GM19193 (cell line): Measurements from ENCODE around the gene CDC14A.

ENCODE experiments used
- POLR2A ChIP-seq: IDR thresholded peaks from 4 replicates; pipeline ENCODE4 v1.6.1; 2011; ENCODE audit not compliant: insufficient read depth, insufficient read length; ENCODE audit errors: extremely low read depth

The CDC14A gene

GRCh38 chr1:100387657-100388350 lies 35.5 kb downstream of the CDC14A start:
- TF ChIP-seq POLR2A, result no peak

DNA sequence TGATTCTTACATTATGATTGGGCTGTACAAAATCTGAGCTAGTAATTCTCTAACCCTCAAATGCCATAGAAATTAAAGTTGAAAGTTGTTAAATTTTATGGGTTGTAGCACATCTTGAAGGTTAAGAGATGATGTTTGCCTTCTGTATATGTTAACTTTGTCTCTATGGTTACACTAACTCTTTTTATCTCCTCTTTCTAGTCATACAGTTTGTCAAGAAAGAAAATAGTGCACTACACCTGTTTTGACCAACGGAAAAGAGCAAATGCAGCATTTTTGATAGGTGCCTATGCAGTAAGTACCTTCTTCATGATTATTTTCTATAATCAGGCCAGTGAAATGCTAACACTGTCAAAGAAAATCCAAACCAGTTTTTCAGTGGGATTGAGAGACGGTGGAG lies 38.2 kb downstream of the CDC14A start:
- no peak for TF ChIP-seq POLR2A

DNA sequence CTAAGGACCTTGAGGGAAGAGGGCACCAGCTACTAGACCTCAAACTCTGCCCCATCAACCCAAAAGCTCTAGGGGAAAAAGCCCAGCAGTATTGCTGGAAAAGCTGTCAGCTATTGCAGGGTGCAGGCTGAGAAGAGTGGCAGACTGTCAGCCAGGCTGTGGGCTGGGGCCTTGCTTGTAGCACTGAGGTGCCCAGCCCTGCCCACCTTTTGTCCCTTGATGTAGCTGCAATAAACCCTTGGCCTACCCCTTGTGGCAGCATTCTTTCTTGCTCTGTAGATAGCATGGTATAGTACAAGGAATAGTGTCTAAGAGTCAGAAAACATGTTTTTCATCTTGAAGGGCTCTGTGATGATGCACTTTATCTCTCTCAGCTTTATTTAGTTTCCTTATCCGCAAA lies 39.4 kb downstream of the CDC14A start:
- no peak for TF ChIP-seq POLR2A

DNA sequence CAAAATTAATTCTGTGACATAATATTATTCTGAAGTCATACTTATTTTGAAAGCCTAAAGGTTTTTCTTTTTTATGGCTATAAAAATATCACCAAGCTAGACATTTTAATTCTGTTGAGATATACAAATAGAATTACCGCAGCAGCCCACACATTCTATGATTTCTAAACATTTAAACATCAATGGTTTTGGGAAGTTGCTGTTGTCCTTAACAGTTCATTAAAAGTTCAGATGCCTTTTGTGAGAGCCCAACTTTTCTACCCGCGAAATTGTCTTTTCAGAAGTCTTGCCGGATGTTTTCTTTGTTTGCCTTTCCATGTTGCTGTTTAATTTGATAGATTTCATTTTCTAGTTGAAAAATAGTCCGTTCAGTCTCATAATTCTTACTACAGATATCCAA lies 40.5 kb downstream of the CDC14A start:
- no peak for TF ChIP-seq POLR2A

- TF ChIP-seq POLR2A, result no peak
Measured at GRCh38 chr1:100394285-100394684, 42.0 kb downstream of the CDC14A start.

GRCh38 chr1:100395913-100396312 lies 43.6 kb downstream of the CDC14A start:
- TF ChIP-seq POLR2A, result no peak

DNA sequence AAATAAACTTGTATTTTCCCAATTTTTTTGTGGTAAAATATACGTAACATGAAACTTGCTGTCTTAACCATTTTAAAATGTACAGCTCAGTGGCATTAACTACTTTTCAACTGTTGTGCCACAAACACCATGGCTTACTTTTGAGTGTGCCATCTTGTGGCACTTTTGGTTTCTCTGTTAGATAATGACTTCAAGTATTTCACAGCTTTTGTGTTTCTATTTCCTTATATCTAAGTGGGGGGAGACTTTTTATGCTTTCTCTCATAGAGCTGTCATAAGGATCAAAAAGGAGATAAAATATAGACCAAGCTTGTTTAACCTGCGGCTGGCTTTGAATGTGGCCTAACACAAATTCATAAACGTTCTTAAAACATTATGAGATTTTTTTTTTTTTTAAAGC lies 44.3 kb downstream of the CDC14A start:
- no peak for TF ChIP-seq POLR2A

DNA sequence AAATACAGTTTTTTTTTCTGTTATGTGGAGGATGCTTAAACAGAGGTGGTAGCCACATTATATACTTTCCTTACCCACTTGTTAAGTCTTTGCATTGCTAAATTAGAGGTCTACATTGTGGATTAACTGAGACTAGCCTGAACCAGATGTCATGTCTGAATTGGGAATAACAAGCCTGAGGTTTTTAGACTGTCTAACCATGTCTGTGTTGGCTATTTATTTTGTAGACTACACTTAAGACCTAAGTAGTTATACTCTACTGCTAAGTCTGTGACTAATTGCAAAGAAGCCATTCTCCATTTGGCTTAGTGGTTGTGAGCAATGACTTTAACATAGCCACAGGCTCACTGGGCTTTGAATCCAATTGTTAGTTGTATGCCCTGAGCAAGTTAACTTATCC lies 45.4 kb downstream of the CDC14A start:
- TF ChIP-seq POLR2A, result no peak

DNA sequence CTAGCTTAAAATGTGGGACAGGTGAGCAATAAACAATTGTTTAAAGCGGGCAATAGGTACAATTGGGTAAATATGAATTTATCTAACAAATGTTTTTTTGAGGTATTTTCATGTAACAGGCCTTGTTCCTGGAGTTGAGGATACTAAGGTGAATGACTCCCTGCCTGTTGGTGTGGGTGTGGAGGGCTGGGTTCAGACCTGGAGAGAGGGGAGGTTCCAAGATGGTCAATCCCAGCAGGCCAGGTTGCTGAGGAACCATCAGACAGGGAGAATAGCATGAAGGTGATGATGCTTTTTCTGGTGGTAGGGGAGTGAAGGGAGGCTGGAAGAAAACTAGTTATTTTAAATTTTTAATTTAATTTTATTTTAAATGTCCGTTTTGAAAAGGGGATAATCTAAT lies 46.3 kb downstream of the CDC14A start:
- TF ChIP-seq POLR2A, result no peak

DNA sequence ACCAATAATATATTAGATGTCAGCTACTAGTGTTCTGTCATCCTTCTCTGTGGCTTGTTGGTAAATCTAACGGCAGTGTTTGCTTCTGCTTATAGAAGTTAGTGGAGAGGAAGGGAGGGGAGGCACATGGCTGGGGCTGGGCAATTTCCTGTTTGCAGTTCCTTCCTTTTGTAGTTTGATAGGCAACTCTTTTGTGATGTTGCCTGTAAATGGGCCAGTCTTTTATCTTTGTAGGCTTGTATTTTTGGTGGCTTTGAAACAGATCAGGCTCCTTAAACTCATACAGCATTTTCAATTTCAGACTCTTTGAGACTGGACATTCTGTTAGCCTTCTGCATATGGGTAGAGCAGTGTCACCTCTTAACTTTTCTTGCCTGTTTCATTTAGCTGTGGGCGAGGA lies 48.1 kb downstream of the CDC14A start:
- TF ChIP-seq POLR2A, result no peak

DNA sequence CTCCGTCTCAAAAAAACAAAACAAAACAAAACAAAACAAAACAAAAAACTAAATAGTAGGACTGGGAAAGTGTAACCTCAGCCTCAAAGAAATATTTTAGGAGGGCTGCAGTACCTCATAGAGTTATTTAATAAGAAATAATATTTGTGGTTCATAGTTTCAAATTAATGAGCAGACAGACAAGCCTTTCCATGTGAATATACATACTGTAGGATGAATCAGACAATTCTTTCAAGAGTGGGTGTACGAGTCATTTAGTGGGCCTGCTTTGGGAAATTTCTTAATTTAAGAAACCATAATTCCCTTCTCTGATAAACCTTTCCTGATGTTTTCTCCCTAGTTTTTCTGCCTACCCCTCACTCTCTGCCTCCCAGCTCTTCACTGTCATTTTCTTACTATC lies 52.5 kb downstream of the CDC14A start:
- no peak for TF ChIP-seq POLR2A

- no peak for TF ChIP-seq POLR2A
Measured at GRCh38 chr1:100411019-100411418, 58.7 kb downstream of the CDC14A start.

GRCh38 chr1:100411574-100411973 lies 59.3 kb downstream of the CDC14A start:
- no peak for TF ChIP-seq POLR2A

GRCh38 chr1:100413035-100413434 lies 60.7 kb downstream of the CDC14A start:
- TF ChIP-seq POLR2A, result no peak

DNA sequence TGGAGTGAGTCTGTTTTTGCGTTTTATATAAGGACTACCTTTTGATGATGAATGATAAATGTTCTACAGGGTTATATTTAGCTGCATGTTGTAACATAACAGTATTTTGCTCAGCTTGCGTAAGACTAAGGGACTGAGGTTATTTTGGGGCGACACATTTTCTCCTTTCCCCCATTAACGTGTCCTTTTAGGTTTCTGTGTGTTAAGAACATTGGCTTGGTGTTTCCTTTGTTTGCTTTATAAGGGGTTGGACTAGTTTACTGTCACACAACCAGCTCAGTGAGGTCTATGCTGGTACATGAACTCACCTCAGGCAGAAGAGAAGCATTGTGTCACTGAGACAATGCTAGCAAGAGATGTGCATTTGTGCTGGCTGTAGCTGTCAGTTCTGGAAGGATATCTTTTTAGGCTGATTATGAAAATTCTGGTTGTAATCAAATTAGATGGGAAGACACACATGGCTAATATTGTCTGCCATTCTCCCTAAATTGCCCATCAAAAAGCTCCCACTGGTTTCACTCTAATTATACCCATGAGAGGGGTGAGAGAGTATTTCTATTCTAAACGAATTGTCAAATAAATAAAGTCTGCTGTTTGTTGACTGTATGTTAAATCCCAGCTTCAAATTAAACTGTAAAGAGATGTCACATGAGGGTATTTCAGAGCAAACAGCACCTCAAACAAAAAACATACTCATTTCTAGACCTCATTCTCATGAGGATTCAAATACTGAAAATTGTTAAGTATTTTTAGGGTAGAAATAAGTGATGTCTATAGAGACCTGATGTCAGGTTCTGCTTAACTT lies 62.6 kb downstream of the CDC14A start:
- no peak for TF ChIP-seq POLR2A

DNA sequence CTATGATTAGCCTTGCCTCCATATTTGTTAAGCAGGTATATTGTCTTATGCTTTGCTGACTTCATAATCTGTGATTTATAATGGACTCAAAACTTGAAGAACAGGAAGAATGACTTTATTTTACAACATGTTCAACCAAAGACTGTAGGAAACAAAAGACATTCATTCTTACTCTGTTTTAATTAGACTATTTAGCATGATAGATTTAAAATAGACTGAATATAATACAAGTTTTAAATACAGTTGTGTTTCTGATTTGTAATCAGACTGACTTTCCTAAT lies 63.1 kb downstream of the CDC14A start:
- TF ChIP-seq POLR2A, result no peak

- no peak for TF ChIP-seq POLR2A
Measured at GRCh38 chr1:100419072-100419471, 66.8 kb downstream of the CDC14A start.

DNA sequence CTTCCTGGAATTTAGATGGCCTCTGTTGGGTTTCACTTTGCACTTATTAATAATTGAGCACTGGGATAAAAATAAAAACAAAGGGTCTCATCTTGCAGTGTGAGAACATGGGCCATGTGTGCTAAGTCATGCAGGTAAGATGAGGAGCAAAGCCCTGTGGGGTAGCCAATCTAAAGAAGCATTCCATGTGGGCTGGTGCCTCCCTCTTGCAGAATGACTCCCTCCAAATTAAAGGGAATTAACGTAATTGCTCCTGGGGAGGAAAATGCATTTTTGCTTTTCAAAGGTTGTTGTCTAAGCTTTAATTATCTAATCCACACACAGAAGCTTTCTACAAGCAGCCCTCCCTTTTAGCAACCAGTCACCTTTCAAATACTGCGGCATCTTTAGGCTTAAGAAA lies 69.8 kb downstream of the CDC14A start:
- no peak for TF ChIP-seq POLR2A
